GM19372 (cell line): Measurements from ENCODE around the gene PEX7.
"Not testable (repeated sequence)": the region's sequence is repeated elsewhere in the genome, so short reads cannot be mapped to it uniquely, and the experiment has no call there.

Source experiments
- ATAC-seq: cut with Tn5 transposase; IDR thresholded peaks from one replicate; pipeline ENCODE4 v1.9.1; 2021; ENCODE audit warnings: mild to moderate bottlenecking, low read depth, moderate library complexity; ENCODE audit not compliant: unreplicated experiment

PEX7 gene

DNA sequence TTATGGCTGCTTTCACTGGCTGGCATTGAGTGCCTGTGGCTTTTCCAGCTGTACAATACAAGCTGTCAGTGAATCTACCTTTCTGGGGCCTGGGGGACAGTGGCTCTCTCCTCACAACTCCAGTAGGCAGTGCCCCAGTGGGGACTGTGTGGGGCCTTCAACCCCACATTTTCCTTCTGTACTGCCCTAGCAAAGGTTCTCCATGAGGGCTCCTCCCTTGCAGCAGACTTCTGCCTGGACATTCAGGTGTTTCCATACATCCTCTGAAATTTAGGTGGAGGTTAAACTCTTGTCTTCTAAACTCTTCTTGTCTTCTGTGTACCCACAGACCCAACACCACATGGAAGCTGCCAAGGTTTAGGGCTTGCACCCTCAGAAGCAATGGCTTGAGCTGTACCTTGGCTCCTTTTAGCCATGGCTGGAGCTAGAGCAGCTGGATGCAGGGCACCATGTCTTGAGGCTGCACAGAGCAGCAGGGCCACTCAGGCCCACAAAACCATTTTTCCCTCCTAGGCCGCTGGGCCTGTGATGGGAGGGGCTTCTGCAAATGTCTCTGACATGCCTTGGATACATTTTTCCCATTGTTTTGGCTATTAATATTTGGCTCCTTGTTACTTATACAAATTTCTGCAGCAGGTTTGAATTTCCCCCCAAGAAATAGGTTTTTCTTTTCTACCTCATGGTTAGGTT is 9.6 kb downstream of the PEX7 start:
- ATAC-seq: no peak

DNA sequence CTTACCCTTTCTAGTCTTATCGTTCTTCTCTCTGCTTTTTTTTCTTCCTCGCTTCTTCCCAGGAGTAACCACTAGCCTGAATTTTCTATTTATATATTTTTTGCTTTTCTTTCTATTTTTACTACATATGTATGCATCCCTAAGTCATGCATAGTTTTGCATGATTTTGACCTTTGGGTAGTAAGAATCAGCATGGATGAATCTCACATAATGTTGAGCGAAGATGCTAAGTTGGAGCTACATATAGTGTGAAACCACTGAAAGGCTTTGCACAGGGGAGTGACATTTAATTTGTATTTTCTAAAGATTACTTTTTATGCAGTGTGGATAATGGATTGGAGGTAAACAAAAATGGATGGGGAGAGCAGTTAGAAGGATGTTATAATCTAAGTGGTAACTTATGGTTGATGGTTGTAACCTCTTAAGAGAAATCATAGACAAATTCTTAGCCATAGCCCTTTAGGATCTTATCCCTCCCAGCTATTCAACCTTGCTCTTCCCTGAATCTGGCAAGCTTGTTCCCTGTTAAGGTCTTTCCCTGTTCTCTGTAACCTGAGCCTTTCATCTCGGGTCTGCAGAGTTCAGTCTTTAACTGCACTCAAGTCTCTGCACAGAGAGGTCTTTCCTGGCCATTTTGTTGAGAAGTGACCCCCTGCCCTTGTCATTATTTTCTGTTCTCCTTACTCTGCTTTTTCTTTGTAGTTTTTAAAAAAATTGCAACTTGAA is 18.0 kb downstream of the PEX7 start:
- ATAC-seq: no peak

DNA sequence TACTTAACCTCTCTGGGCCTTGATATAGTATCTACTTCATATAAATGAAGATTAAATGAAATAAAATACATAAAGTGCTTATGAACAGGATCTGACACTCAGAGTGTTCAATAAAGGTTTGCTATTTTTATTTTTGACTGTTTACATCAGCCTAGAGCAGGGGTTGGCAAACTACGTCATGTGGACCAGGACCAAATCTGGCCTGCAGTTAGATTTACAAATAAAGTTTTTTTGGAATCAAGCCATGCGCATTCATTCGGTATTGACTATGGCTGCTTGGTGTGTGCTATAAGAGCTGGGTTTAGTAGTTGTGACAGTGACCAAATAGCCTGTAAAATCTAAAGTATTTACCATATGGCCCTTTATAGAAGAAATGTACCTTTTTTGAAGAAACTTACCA is 20.8 kb downstream of the PEX7 start:
- ATAC-seq: no peak

DNA sequence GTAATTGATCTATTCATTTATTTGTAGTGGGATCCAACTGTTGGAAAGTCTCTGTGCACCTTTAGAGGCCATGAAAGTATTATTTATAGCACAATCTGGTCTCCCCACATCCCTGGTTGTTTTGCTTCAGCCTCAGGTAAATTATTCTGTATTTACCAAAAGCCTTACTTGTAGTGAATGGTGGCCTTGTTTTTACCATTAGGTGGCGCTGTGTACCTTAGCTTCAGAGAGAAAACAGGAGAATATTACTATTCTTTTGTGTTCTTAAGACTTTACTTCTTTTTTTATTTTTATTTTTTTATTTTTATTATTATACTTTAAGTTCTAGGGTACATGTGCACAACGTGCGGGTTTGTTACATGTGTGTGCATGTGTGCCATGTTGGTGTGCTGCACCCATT is 23.7 kb downstream of the PEX7 start:
- no peak for ATAC-seq

DNA sequence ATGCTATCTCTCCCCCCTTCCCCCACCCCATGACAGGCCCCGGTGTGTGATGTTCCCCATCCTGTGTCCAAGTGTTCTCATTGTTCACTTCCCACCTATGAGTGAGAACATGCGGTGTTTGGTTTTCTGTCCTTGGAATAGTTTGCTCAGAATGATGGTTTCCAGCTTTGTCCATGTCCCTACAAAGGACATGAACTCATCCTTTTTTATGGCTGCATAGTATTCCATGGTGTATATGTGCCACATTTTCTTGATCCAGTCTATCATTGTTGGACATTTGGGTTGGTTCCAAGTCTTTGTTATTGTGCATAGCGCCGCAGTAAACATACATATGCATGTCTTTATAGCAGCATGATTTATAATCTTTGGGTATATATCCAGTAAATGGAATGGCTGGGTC is 24.1 kb downstream of the PEX7 start:
- not testable (repeated sequence) for ATAC-seq

DNA sequence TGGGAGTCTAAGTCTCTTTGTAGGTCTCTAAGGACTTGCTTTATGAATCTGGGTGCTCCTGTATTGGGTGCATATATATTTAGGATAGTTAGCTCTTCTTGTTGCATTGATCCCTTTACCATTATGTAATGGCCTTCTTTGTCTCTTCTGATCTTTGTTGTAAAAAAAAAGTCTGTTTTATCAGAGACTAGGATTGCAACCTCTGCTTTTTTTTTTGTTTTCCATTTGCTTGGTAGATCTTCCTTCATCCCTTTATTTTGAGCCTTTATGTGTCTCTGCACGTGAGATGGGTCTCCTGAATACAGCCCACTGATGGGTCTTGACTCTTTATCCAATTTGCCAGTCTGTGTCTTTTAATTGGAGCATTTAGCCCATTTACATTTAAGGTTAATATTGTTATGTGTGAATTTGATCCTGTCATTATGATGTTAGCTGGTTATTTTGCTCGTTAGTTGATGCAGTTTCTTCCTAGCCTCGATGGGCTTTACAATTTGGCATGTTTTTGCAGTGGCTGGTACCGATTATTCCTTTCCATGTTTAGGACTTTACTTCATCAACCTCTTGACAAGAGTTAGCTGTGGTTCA is 27.7 kb downstream of the PEX7 start:
- ATAC-seq: not testable (repeated sequence)

DNA sequence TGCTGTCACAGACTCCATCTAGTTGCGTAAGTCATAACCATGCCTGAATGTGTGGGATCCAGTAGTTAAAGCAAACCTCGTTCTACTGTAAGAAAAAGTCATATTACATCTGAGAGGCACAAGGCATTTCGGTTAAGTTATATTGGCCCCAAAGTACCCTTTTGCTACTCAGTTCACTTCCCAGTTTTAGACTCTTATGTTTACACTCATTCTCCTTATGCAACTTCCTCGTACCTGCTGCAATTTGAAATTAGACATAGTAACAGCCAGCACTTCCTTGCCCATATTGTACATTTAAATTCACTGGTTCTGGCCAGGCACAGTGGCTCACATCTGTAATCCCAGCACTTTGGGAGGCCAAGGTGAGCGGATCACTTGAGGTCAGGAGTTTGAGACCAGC is 37.0 kb downstream of the PEX7 start:
- ATAC-seq: no peak

DNA sequence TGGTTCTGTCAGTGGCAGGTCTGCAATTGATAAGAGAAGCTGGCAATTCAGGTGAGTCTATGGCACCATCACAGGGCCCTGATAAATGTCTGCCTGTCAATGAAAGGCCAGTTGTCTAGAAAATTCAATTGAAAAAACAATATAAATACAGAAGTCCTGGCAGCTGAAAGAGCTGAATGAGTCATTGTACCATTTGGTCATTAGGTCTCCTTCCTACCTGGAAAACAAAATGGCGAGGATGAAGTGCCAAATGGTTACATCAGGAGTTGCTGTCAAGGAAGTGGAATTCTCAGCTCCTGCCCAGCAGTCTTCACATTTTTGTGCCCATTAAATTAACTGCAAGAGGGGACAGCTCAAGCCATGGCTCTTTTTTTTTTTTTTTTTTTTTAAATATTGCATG is 37.7 kb downstream of the PEX7 start:
- ATAC-seq: no peak

DNA sequence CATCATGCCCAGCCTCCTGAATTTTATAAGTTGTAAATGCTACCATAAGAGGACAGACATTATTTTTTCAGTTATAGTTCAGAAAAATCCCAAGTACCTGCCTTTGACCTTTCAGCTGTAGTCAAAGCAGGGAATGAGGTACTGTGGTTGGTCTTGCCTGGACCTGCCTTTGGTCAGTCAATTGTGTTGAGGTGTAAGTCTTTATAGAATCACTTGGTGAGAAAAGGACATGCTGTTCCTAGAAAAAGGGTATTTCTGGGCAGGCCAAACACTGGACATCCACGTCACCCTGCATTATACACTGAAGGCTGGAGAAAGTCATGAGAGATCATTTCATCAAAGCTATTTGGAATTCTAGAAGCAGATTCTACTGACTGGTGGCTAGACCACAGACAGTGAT is 40.3 kb downstream of the PEX7 start:
- no peak for ATAC-seq

DNA sequence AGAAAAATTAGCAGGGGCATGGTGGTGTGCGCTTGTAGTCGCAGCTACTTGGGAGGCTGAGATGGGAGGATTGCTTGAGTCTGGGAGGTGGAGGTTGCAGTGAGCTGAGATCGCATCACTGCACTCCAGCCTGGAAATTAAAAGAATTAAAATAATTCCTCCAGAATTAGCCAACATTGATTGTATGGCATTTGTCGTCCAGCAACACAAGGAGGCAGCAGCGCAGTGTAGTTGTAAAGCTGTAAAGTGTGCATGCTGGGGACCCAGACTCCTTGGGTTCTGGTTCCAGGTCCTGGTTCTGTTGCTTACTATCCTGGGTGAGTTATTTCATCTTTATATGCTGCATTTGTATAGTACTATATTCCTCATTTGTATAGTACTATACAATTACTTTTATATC is 41.4 kb downstream of the PEX7 start:
- no peak for ATAC-seq

DNA sequence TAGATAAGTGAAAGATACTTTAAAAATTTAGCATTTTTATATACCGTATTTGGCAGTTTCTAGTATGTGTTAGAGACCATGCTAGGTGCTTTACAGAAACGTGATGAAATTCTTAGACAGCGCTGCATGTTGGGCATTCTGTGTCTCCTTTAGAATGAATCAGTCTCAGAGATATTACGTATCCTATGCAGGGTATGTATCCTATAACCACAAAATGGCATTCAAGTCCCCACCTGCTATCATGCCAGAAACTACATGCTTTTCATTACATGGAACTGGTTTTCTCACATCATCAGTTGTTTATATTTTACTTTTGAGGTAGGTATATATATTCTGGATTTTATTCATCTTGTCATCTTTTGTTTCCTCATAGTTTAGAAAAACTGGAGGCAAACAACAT is 42.3 kb downstream of the PEX7 start:
- no peak for ATAC-seq

DNA sequence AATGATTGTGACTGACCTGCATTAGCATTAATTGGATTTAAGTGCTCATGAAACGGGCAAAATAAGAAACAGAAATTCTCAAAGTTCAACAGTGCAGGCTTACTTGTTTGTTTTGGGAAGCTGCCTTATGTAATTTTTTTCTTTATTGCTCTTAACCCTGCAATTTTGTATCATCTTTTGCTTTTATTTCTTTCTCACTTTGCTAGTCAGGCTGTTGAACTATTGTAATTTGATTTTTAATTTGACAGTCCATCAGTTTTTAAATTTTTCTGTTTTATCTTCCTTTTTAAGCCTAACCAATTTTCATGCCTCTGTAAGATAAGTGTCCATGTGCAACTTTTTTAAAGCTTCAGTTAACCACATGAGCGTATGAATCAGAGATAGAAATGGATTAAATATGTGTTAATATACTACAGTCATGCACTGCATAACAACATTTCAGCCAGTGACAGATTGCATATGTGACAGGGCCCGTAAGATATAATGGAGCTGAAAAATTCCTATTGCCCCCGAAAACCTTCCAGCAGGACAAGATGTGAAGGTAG is 44.6 kb downstream of the PEX7 start:
- ATAC-seq: no peak

DNA sequence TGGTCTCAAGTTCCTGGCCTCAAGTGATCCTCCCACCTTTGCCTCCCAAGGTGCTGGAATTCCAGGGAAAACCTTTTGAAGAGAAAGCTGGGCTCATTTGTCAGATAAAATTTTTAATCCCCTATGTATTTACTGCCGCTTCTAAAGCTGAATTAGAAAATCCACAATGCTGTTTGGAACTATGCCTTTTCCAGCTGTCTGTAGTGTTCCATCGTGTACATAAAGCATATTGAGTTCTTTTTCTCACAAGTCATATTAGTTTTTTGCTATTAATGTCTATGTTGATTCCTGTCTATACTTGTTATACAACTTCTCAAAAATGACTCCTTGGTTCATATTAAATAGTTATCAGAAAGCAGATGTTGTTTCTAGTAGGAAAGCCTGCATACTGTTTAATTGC is 47.1 kb downstream of the PEX7 start:
- no peak for ATAC-seq

DNA sequence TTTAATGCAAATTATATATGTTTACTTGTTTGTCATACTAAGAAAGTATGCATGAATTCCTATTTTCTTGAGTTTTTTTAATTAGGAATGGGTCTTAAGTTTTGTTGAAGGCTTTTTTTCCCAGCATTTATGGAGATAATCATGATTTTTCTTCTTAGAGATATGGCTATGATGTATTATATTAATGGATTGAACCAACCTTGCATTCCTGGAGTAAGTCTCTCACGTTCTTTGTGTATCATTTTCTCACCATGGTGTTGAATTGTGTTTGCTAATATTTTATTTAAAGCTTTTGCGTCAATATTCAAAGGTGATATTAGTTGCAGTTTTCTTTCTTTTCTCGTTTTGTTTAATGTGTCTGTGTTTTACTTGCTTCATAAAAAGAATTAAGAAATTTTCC is 51.4 kb downstream of the PEX7 start:
- no peak for ATAC-seq

DNA sequence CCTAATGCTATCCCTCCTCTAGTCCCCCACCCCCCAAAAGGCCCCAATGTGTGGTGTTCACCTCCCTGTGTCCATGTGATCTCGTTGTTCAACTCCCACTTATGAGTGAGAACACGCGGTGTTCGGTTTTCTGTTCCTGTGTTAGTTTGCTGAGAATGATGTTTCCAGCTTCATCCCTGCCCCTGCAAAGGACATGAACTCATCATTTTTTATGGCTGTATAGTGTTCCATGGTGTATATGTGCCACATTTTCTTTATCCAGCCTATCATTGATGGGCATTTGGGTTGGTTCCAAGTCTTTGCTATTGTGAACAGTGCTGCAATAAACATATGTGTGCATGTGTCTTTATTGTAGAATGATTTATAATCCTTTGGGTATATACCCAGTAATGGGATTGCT is 54.1 kb downstream of the PEX7 start:
- not testable (repeated sequence) for ATAC-seq

DNA sequence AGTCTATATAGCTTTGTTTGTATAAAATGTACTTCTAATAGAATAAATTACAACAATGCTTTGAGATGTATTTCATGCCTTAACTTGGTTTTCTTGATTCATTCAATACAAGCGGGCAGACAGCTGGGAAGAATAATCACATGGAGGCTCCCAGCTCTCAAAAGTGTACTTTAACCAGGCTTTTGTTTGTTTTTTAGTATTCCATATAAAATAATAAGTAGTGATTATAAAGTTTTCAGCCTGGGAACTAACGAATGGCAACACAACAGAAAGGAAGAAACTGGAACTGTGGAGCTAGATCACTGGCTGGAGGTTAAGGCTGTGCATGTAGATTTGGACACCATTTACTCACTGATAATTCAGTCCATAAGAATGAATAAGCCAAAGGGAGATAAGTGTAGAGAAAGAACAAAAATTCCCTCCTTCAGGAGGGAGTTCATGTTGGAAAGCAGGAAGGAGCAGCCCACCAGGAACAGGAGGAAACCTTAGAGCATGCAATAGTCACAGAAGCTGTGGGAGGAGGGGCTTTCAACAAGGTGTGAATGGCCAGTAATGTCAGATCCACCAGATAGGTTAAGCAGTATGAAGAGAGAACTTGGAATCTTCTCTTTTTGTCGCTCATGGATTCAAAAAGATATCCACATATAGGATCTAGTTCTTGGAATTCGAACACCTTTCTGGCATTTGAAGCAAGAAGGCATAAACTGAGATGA is 58.5 kb downstream of the PEX7 start:
- no peak for ATAC-seq

DNA sequence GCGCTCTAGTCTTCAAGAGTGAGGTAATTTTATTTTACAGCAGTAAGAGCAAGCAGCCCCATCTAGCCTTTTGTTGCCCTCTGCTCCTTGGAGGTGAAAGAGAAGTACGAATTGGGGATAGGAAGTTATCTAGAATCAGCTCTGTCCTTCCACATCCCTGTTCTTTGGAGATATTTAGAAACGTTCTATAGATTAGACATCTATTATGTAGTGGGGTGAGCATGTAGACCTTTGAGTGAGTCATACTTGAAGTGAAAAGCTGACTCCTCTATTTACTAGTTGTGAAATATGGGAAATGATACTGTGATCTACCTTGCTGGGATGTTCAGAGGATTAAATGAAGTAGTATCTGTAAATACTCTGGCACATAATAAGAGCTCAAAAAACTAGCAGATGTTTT is 63.7 kb downstream of the PEX7 start:
- ATAC-seq: no peak

DNA sequence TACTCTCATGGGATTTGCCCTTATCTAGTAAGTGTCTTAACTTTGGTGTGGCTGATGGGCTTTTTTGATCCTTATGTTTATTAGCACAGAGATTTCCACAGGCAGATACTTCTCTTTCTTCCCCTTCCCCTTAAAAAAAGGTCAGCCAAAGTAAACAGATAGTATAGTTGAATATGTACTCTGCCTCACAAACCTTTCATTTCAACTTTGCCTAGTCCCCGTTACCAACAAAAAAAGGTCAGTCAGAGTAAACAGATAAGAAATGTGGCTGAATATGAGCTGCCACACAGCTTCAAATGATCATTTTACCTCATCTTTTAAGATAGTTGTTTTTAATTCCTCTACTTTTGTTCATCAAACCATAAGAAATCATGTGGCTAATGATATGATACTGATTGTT is 65.6 kb downstream of the PEX7 start:
- no peak for ATAC-seq

DNA sequence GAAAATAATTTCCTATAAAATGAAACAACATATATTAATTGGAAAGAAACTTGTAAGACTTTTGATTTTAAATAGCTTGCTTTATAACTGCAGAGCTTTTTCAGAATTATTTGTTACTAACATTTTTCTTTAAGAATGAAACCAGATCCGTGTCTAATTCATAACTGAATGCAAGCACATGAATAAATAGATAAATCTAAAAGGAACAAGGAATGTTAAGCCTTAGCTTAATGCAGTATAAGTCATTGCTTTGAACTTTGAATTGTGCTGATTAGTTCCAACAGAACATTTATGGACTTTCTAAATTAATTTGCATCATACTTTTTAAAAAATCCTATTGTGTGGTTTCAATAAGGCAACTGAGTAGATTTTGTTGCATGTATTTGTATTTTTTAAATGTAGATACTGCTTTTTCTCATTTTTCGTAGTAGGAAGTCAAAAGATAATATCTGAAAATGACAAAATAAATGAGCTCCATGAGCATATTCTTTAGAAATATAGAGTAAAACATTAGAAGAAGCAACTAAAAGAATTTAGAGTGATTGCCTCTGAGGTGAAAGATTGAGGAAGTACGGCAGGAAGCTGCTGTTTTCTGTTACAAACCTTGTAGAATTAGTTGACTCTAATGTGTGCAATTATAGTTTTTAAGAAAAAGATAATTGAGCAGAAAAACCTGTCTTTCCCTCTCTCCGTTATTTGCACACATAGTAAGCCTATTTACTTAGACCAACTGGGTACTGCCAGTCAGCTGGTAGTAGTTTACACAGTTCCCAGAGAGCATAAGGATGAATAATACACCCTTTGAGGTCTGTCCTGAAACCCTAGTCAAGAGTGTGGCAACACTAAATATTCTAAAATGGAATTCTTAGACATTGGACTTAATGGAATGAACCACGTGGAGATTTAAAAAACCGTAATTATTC is 67.1 kb downstream of the PEX7 start:
- ATAC-seq: no peak

DNA sequence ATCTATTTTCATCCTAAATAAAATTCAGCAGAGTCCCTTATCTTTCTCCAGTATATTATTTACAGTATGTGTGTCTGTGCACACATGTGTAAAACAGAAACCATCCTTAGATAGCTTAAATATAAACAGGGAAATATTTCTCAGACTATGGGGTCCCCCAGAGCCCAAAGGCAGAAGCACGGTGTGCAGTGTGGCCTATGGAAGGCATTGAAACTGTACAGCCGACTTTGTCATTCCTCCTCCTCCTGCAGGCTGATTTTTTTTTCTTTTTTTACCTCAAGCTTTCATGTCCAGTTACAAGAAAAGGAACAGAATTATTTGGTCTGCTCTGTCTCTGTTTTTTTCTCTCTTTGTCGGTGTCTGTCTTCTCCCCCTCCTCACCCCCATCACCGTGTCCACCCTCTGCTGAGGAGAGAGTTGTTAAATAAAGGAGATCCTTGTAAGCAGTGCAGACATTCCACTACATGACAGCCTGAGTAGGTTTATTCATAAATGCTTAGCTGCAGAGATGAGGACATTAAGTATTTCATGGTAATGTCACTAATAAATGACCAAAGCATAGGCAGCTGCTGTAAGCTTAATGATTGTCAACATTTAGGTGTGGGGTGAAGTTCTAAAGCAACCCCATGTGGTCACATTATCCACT is 67.9 kb downstream of the PEX7 start:
- no peak for ATAC-seq
